Measurements from ENCODE around the gene CHD3. TPM values are rescaled to one million over a fixed set of nuclear protein-coding genes. Genes with fewer than 3 reads are reported as not detected.
A peak's percentile ranks its signal among the peaks of the same experiment; 100 is the strongest.

CHD3 gene
- total and polyA plus RNA-seq, 5 donors: 31.2 to 45.3 (median 37.3) TPM

GRCh38 chr17:7886227-7887037 is 2.2 kb upstream of the CHD3 start:
- Histone ChIP-seq H3K4me3 (ENCODE audit: low read length) (peak overlapping the region; percentile 76), H3K27ac (ENCODE audit: low read length) (peak overlapping the region; percentile 36), H3K27me3 (ENCODE audit: control insufficient read depth, insufficient read depth) (no peaks in the 10 kb centered on the region), H3K9me3 (ENCODE audit: control insufficient read depth, low read length) (no peaks in the 10 kb centered on the region), H3K4me1 (ENCODE audit: control insufficient read depth, insufficient read depth, low read length) (peaks cover 16% of the 10 kb centered on the region)
- intact Hi-C loops (cut with DNase I): no loop called here
- 5% methylated on average over 30 of the region's 30 CpGs for WGBS
- ATAC-seq (no peak), DNase-seq (peak in 2 of 3 donors; percentile 26 to 71)

DNA sequence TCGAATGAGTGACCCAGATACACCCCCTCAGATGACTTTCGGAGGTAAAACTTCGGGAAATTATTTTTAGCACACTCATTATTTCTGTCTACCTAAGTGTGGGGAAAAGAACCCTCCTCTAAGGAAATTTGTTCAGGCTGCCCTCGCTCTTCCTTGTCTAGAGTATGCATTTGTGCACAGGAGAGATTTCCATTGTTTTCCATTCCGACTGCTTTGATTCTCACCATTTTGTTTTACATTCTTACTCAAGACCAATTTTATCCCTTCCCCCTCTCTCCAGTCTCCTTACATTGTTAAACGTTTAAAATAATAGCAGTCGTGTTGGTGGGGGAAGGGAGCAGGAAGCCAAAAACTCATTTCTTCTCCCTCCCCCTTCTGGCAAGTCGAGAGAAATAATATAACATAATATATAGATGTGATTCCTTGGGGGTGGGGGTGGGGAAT is 1.5 kb upstream of the CHD3 start:
- peak overlapping the region; percentile 36 for H3K27ac ChIP-seq (ENCODE audit: low read length)
- H3K4me1 ChIP-seq (ENCODE audit: control insufficient read depth, insufficient read depth, low read length): peaks cover 16% of the 10 kb centered on the region
- H3K27me3 ChIP-seq (ENCODE audit: control insufficient read depth, insufficient read depth): no peaks in the 10 kb centered on the region
- DNase-seq (no peak), ATAC-seq (no peak)
- no peaks in the 10 kb centered on the region for H3K9me3 ChIP-seq (ENCODE audit: control insufficient read depth, low read length)
- intact Hi-C loops (cut with DNase I): no loop called here
- WGBS: 5% methylated on average over 8 of the region's 8 CpGs
- peak overlapping the region; percentile 76 for H3K4me3 ChIP-seq (ENCODE audit: low read length)

DNA sequence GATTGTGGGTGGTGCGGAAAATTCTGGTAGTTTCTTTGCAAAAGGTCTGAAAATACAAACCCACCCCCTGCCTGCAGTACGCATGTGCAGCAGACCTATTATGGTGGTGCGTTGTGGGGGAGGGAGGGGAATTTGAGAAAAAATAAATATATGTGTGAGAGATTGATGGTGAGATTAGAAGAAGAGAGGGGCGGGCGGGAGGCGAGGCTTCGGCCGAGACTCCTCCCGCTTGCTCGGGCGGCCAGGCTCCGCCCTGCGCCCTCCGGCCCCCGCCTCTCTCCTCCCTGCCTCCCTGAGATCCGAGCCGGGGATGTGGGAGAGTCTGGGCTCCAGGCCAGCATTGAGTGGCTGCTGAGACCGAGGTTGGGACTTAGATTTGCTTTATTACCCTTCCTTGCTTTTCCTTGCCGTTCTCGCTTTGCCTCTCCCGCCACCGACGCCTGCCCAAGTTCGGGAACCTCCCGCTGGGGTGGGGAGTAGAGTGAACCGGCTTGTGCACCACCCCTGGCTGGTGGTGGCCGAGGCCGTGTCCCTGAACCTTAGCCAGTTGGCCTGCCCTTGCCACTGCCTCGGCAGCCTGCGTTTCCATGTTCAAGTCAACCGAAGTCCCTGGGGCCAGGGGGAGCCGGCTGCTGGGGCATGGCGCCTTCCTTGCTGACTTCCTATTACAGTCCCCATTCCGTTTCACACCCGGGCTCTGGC is 956 bp upstream of the CHD3 start:
- Histone ChIP-seq H3K4me1 (ENCODE audit: control insufficient read depth, insufficient read depth, low read length) (peaks cover 16% of the 10 kb centered on the region), H3K27ac (ENCODE audit: low read length) (peak overlapping the region; percentile 93), H3K9me3 (ENCODE audit: control insufficient read depth, low read length) (no peaks in the 10 kb centered on the region), H3K4me3 (ENCODE audit: low read length) (peak overlapping the region; percentile 76), H3K27me3 (ENCODE audit: control insufficient read depth, insufficient read depth) (no peaks in the 10 kb centered on the region)
- peak; percentile 94 to 97 (median 96) for DNase-seq
- peak; percentile 89 to 91 for ATAC-seq
- WGBS: under 1% methylated on average over 35 of the region's 35 CpGs
- intact Hi-C loops (cut with DNase I): no loop called here

- DNase-seq (peak; percentile 98 to 99 (median 99)), ATAC-seq (peak; percentile 81 to 83)
- H3K27me3 ChIP-seq (ENCODE audit: control insufficient read depth, insufficient read depth): no peaks in the 10 kb centered on the region
These were observed 772 bp downstream of the CHD3 start for GRCh38 chr17:7889166-7889955.

GRCh38 chr17:7893187-7893880 is 4.7 kb downstream of the CHD3 start:
- 89% methylated on average over 15 of the region's 15 CpGs for WGBS
- Histone ChIP-seq H3K9me3 (ENCODE audit: control insufficient read depth, low read length) (no peaks in the 10 kb centered on the region), H3K27me3 (ENCODE audit: control insufficient read depth, insufficient read depth) (no peaks in the 10 kb centered on the region), H3K4me3 (ENCODE audit: low read length) (no peak overlapping the region), H3K27ac (ENCODE audit: low read length) (no peak overlapping the region), H3K4me1 (ENCODE audit: control insufficient read depth, insufficient read depth, low read length) (peaks cover 9% of the 10 kb centered on the region)
- intact Hi-C loops (cut with DNase I): no loop called here
- ATAC-seq (no peak), DNase-seq (no peak)

More at GRCh38 chr17:7889166-7889955, 772 bp downstream of the CHD3 start:
- Histone ChIP-seq H3K4me1 (ENCODE audit: control insufficient read depth, insufficient read depth, low read length) (peaks cover 16% of the 10 kb centered on the region), H3K4me3 (ENCODE audit: low read length) (no peak overlapping the region), H3K9me3 (ENCODE audit: control insufficient read depth, low read length) (no peaks in the 10 kb centered on the region), H3K27ac (ENCODE audit: low read length) (peak overlapping the region; percentile 93)
- 19% methylated on average over 11 of the region's 11 CpGs for WGBS
- intact Hi-C loops (cut with DNase I): no loop called here

- 91% methylated on average over 9 of the region's 9 CpGs for WGBS
- ATAC-seq: no peak
- no peaks in the 10 kb centered on the region for H3K27me3 ChIP-seq (ENCODE audit: control insufficient read depth, insufficient read depth)
- H3K27ac ChIP-seq (ENCODE audit: low read length): no peak overlapping the region
- no peak for DNase-seq
- H3K9me3 ChIP-seq (ENCODE audit: control insufficient read depth, low read length): no peaks in the 10 kb centered on the region
- H3K4me3 ChIP-seq (ENCODE audit: low read length): no peak overlapping the region
- H3K4me1 ChIP-seq (ENCODE audit: control insufficient read depth, insufficient read depth, low read length): peaks cover 5% of the 10 kb centered on the region
- intact Hi-C loops (cut with DNase I): no loop called here
These were observed 5.6 kb downstream of the CHD3 start for GRCh38 chr17:7894226-7894625.

GRCh38 chr17:7894866-7895265 is 6.3 kb downstream of the CHD3 start:
- ATAC-seq (no peak), DNase-seq (no peak)
- intact Hi-C loops (cut with DNase I): no loop called here
- no peaks in the 10 kb centered on the region for H3K9me3 ChIP-seq (ENCODE audit: control insufficient read depth, low read length)
- H3K27me3 ChIP-seq (ENCODE audit: control insufficient read depth, insufficient read depth): no peaks in the 10 kb centered on the region
- H3K4me1 ChIP-seq (ENCODE audit: control insufficient read depth, insufficient read depth, low read length): peaks cover under 1% of the 10 kb centered on the region
- WGBS: 88% methylated on average over 8 of the region's 8 CpGs
- no peak overlapping the region for H3K27ac ChIP-seq (ENCODE audit: low read length)
- H3K4me3 ChIP-seq (ENCODE audit: low read length): no peak overlapping the region

DNA sequence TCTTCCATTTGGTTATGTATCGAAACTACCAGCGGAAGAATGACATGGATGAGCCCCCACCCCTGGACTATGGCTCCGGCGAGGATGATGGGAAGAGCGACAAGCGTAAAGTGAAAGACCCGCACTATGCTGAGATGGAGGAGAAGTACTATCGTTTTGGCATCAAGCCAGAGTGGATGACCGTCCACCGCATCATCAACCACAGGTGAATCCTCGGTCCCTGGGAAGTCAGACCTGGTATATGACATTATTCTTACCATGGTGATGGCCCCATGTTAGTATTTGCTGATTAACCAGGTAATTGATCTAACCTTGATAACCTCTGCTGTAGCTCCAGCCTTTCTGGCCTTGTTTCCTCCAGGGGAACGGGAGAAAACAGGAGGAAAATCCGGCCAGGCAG is 8.5 kb downstream of the CHD3 start:
- 87% methylated on average over 13 of the region's 13 CpGs for WGBS
- intact Hi-C loops (cut with DNase I): no loop called here
- Histone ChIP-seq H3K9me3 (ENCODE audit: control insufficient read depth, low read length) (no peaks in the 10 kb centered on the region), H3K4me3 (ENCODE audit: low read length) (no peak overlapping the region), H3K27ac (ENCODE audit: low read length) (no peak overlapping the region), H3K27me3 (ENCODE audit: control insufficient read depth, insufficient read depth) (no peaks in the 10 kb centered on the region), H3K4me1 (ENCODE audit: control insufficient read depth, insufficient read depth, low read length) (no peaks in the 10 kb centered on the region)
- ATAC-seq (no peak), DNase-seq (no peak)

DNA sequence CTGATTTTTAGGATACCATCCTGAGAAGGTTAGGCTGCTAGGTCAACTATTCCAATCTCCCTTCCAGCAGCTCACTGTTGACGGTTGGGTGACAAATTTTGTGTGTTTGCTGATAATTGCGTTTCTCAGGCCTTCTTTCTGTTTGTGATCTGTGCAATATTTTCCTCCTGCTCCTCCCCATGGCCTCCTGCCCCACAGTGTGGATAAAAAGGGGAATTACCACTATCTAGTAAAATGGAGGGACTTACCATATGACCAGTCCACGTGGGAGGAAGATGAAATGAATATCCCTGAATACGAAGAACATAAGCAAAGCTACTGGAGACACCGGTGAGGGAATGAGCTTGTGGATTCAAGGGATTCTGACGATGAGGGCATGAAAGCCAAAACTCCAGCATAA is 9.2 kb downstream of the CHD3 start:
- no peak overlapping the region for H3K4me3 ChIP-seq (ENCODE audit: low read length)
- no peaks in the 10 kb centered on the region for H3K4me1 ChIP-seq (ENCODE audit: control insufficient read depth, insufficient read depth, low read length)
- peak; percentile 58 to 62 for ATAC-seq
- no peaks in the 10 kb centered on the region for H3K9me3 ChIP-seq (ENCODE audit: control insufficient read depth, low read length)
- WGBS: 36% methylated on average over 6 of the region's 6 CpGs
- DNase-seq: no peak
- H3K27me3 ChIP-seq (ENCODE audit: control insufficient read depth, insufficient read depth): no peaks in the 10 kb centered on the region
- intact Hi-C loops (cut with DNase I): no loop called here
- no peak overlapping the region for H3K27ac ChIP-seq (ENCODE audit: low read length)

DNA sequence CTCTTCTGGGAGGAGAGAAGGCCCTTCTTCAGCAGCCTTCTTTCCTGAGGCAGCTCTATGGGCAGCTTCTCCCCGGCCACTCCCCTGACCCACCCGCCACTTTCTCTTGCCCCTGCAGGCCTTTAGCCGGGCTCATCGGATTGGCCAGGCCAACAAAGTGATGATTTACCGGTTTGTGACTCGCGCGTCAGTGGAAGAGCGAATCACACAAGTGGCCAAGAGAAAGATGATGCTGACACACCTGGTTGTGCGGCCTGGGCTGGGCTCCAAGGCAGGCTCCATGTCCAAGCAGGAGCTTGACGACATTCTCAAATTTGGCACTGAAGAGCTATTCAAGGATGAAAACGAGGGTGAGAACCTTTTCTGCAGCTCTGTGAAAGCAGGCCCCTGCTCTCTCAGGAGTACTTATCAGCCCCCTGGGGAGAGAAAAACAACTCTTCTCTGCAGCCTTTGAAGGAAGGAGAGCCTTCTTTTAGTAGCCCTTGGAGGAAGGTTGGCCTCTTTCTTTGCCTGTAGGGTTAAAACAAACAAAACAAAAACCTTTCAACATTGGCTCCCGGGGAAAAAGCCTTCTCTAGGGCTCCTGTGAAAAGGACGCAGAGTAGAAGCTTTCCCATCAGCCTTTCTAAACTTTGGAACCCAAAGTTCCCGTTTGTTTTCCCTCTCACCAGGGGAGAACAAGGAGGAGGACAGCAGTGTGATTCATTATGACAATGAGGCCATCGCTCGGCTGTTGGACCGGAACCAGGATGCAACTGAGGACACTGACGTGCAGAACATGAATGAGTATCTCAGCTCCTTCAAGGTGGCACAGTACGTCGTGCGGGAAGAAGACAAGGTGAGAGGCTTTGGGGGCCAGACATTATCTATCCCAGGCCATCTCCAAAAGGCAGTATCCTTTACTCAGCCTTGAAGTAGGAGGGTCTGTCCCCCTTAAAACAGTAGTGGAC is 14.8 kb downstream of the CHD3 start:
- DNase-seq (no peak), ATAC-seq (no peak)
- Histone ChIP-seq H3K27ac (ENCODE audit: low read length) (no peak overlapping the region), H3K4me1 (ENCODE audit: control insufficient read depth, insufficient read depth, low read length) (no peaks in the 10 kb centered on the region), H3K9me3 (ENCODE audit: control insufficient read depth, low read length) (no peaks in the 10 kb centered on the region), H3K27me3 (ENCODE audit: control insufficient read depth, insufficient read depth) (no peaks in the 10 kb centered on the region), H3K4me3 (ENCODE audit: low read length) (no peak overlapping the region)
- 80% methylated on average over 22 of the region's 22 CpGs for WGBS
- intact Hi-C loops (cut with DNase I): no loop called here
